HG03442 (cell line): ENCODE measurements around the gene GNG2.

Source experiments
- ATAC-seq: cut with Tn5 transposase; IDR thresholded peaks from one replicate; pipeline ENCODE4 v1.9.1; 2021; ENCODE audit warnings: mild to moderate bottlenecking, moderate library complexity; ENCODE audit not compliant: unreplicated experiment

The GNG2 gene

GRCh38 chr14:51860164-51860824 is at the start of gene GNG2:
GNG2 (plus strand) TSS chr14:51860612; CDS start chr14:51950679, 90,067 bp downstream.
- peak; percentile 92 for ATAC-seq

GRCh38 chr14:51811706-51812105 is 48.7 kb upstream of the GNG2 start:
- ATAC-seq, result no peak

DNA sequence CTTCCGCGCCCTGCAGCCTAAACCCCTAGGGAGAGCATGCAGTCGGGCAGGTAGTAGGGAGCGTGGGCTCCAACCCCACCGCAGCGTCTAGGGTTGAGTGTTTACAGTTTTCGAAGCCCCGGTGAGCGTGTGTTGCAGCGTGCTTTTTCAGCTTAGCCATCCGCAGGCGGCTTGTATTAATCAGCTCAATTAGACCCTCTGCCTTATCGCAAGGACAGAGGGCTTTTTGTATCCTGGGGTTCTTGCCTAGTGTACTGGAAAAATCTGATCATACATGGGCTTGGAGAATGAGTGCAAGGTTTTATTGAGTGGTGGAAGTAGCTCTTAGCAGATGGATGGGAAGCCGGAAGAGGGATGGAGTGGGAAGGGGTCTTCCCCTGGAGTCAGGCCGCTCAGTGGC is 44.4 kb upstream of the GNG2 start:
- ATAC-seq, result no peak

- ATAC-seq, result no peak
Observed at GRCh38 chr14:51817326-51817725, 43.1 kb upstream of the GNG2 start.

DNA sequence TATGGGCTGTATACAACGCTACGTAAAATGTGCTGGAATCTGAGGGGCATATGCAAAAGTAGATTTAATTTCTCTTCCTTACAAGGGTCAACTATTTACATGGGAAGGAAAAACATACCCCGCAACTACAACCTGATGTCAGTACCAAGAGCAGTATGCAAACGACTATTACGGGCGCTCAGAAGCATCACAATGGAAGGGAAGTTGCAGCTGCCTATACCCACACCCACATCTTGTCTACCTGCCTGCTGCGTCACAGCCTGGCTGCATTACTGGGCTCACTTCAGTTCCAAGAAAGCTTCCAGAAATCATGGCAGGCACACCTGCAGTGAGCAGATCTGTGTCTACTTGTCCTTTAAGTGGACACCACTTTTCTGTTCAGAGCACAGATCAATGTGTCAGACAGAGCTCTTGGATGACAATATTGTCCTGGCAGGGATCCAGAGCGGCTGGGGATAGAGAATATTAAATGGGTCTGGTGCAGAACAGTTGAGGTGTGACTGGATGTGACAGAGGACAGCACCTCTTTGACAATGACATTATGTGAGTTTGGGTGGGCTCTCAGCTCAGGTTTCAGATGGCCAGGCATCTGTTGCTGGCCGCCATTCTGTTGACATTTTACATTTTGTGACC is 41.5 kb upstream of the GNG2 start:
- ATAC-seq, result no peak

DNA sequence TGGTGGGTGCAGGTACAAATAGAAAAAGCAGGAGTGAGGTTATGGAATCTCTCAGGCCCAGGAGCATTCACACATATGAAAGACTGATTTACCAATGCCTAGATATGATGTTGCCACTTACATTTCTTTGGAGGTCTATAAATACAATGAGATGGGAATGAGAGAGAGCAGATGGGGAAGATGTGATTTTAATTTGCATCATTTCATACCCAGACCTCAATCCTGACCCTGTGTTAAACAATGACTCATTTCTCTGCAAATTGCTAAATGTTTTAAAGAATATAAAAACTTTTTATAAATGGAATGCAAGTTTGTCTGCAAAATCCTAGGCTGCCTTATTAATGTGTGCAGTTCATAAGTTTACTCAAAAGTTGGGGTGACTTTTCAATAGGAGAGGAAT is 38.6 kb upstream of the GNG2 start:
- no peak for ATAC-seq

DNA sequence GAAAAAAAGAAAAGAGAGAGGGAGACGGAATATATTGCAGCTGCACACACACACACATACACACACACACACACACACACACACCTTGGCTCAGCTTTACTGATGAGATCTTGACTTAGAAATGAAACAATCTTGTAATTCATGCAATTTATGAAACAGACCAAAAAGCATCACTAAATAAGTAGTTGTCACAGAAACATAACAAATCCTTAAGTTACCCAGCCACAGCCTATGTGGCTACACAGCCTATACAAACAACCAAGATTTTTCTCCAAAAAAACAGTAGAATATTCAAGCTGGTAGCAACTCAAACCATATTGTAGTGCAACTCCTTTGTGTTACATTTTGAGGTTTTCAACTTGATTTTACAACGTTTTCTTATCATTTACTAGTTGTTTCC is 37.9 kb upstream of the GNG2 start:
- ATAC-seq, result no peak

GRCh38 chr14:51823706-51824105 is 36.7 kb upstream of the GNG2 start:
- no peak for ATAC-seq

DNA sequence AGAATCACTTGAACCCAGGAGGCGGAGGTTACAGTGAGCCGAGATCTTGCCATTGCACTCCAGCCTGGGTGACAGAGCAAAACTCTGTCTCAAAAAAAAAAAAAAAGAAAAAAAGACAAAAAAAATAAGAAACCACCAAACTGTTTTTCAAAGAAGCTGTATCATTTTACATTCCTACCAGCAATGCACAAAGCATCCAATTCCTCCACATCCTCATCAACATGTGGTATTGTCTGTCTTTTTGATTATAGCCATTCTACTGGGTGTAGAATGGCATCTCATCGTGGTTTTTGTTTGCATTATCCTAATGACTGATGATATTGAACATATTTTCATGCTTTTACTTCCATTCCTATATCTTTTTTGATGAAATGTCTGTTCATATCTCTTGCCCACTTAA is 36.2 kb upstream of the GNG2 start:
- ATAC-seq, result no peak

DNA sequence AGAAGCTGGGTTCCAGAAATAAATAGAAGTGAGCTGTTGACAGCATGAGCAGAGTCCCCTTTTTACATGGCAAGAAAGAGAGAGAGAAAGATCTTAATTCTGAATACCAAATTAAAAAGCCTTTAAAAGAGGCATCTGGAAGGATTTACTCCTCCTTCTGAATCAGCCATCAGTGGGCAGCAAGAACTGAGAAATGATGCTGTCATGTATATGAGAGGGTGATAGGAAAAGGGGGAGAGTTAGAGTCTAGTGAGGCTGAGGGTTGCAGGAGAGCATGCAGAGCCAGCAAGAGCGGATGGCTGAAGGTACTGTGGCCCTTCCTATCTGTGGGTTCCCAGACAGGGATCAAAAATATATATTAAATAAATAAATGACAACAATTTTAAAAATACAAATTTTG is 34.5 kb upstream of the GNG2 start:
- ATAC-seq, result no peak

DNA sequence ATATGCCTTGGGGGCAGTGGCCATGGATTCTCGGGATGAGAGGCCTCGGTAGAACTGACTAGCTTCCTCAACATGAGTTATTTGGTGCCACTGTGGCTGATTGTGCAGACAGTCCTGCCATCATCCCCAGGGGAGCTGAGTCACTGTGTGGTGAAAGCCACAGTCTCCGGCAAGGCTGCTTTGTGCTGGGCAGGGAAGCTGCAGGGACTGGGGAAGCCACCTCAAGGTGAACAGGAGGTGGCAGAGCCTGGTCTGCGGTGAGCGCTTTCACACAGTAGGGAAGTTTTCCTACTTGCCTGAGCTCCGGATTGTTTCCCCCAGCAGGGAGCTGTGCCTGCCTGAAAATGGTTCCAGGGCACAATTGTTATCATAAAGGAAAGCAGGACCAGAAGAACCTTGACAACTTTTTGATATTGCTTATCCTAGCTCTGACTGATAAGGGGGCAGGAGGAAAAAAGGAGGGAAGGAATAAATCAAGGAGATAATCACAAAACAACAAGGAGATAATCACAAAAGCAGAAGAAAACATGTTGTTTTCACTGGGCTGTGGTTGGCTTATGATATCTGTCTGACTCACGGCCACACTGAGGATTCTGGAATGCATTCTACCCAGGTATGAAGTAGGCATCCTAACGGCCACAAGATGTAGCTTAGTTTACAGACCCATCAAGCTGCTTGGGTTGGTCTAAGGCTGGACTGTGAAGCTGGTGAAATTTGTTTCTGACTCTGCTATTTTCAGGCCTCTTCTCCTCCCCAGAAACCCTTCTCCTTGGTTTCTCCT is 32.2 kb upstream of the GNG2 start:
- ATAC-seq, result peak; percentile 97

DNA sequence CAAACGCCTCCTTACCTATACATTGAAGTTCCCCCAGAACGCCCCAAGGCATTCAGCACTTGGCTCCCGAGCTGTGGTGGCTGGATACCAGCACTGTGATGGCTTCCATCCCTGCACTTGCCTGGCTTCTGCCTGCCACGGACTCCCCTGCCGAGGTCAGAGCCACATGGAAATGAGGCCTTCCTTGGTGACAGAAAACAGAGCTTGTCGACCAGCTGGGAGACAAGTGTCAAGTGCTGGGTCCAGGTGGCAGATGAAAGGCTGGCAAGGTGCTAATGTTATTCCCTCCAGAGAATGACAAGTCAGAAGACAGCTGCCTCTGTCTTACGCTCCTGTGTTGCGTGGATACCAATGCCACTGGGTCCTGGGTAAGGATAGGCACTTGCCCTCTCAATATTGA is 26.2 kb upstream of the GNG2 start:
- ATAC-seq, result no peak

DNA sequence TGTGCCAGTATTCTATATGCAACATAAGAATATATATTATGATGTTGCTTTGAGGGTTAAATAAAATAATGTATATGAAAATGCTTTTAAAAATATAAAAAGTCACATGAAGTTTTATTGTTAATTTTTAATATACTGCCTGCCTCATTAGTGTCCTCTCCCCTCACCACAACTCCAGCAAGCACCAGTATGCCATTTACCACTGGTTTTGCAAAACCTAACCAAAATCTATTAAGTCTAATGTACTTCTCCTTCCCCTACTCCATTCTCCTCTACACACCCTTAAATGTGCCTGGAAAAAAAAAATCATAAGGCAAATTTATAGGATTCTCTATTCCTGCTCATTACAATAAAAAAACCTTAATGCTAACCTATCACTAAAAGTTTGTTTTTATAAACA is 24.0 kb upstream of the GNG2 start:
- no peak for ATAC-seq

DNA sequence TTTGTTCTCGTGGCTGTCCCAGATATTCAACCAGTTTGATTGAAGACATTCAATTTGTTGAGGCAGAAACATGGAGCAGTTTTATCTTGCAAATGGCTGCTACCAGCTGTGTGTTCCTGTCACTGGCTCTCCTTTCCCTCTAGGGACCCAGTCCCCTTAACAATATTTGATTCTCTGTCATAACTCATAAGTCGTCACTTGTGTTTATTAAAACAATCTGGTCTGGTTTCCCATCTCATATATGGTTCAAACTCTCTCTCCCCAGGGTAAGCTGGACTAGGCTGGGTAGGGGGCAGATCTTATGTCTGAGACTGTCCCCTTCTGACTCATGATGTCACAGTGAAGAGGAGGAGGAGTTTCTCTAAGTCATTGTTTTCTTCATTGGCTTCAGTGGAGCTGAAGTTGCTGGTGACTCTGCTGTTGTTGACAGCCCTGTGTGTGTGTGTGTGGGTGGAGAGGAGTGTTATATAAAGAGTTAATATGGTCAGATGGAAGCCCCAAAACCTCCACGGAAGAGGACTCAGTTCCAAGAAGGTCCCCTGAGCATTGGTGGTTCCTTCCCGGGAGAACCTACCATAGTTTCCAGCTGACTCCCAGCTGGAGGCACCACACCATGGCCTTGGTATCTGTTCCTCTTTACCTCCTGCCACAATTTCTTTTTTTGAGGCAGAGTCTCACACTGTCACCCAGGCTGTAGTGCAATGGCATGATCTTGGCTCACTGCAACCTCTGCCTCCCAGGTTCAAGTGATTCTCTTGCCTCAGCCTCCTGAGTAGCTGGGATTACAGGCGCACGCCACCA is 16.1 kb upstream of the GNG2 start:
- ATAC-seq, result peak; percentile 31

- ATAC-seq, result no peak
Observed at GRCh38 chr14:51845811-51846210, 14.6 kb upstream of the GNG2 start.

DNA sequence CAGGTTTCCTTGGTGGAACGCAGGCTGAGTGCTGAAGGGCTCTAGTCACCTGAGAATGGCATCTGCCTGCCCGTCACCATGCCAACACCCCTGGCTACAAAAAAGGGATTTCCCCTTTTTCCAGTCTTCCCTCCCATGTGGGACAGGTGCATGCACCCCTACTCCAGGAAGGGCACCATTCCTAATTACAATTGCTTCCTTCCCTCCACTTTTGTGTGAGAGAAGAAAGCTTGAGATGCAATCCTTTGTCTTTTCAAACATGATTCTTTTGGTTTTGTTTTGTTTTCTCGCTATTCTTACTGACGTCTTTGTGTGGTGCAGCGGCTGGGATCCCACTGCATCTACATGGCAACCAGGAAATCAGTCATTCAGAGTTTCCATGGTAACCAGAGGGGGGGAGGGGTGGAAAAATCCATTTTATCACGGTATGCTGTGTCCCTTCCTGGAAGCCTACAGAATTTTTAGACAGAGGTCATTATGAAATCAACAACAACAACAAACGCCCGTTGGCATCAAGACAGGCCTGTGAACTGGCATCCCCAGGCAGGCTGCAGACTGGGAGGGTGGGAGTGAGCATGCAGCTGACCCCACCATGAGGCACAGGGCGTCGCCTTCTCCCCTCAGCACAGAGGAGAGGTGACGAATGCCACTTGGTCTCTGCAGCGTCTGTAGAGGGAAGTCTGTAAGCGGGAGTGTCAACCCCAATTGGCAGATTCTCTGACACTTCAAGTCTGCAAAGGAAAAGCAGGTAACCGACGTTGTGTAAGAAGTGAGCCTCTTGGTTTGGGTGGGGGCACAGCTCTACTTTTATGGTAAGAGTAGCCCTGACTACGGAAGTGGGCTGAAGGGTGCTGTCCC is 13.6 kb upstream of the GNG2 start:
- peak; percentile 71 for ATAC-seq

- no peak for ATAC-seq
Observed at GRCh38 chr14:51847489-51847796, 13.0 kb upstream of the GNG2 start.

DNA sequence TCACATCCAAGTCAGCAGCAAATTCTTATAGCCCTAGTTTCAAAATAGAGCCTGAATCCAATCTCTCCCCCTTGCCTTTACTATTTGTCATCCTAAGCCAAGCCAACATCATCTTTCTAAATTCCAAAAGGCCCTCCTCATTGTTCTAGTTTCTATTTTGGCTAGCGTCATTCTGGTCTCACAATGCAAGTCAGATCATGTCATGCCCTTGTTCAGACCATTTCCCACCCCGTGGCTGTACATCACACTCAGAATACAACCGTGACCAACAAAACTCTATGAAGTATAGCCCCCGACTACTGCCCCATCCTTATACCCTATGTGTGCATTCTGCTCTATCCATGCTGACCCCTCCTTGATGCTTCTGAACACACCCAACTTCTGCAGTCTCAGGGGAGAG is 12.3 kb upstream of the GNG2 start:
- no peak for ATAC-seq

DNA sequence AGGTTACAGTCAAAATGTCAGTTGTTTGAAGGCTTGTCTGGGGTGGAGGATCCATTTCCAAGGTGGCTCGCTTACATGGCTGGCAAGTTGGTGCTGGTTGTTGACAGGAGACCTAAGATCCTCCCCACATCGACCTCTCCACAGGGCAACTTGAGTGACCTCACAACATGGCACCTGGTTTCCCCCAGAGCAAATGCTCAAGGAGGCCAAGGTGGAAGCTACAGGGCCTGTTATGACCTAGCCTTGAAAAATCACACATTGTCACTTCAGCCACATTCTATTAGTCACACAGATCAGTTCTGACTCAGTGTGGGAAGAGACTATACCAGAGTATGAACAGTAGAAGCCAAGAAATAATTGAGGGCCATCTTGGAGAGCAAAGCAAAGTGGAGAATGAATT is 11.3 kb upstream of the GNG2 start:
- ATAC-seq, result no peak

DNA sequence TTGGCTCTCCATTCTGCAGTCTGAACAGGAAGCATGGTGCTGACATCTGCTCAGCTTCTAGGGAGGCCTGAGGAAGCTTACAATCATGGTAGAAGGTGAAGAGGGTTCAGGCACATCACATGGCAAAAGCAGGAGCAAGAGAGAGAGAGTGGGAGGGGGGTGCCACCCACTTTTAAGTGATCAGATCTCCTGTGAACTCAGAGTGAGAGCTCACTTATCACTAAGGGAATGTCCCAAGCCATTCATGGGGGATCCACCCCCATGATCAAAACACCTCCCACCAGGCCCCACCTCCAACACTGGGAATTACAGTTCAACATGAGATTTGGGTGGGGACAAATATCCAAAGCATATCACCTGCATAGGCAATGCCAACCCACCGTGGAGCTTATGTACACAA is 9.8 kb upstream of the GNG2 start:
- ATAC-seq, result no peak

DNA sequence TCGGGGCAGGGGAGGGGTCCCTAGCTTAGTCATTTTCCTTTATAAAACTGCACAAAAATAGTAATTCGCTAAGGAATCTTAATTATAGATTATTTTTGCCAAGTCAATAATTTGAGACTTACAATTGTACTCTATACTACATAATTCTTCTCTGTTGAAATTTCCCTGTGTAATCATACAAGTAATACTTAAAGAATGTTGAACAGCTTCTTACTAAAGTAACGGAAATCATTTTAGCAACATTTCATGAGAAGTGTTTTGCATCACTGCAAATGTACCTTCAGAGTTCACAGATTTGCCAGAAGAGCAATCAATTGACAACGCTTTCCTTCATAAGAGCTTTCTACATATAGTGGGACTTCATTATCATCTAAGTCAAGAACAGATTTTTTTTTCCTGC is 7.9 kb upstream of the GNG2 start:
- no peak for ATAC-seq
